Common myeloid progenitor, CD34-positive (primary cell): ENCODE results near the gene CD96.
A peak's percentile ranks its signal among the peaks of the same experiment; 100 is the strongest.
"Not testable (repeated sequence)": the region's sequence is repeated elsewhere in the genome, so short reads cannot be mapped to it uniquely, and the experiment has no call there.

Experiments
- CTCF ChIA-PET: fragments of 350-600 bp; sonication (Branson Sonifier 250); formaldehyde crosslinking; loops from one replicate; lab custom pipeline; 2021; ENCODE audit warnings: antibody characterized with exemption; lab: Charles Lee
- POLR2A ChIA-PET: fragments of 350-600 bp; sonication (Branson Sonifier 250); formaldehyde crosslinking; loops from one replicate; lab custom pipeline; 2021; ENCODE audit warnings: antibody characterized with exemption; lab: Charles Lee
- DNase-seq, 3 donors: peaks; one replicate each; pipeline versions ENCODE4 v3.0.0 to v3.0.0-alpha.2; 2013
- H3K27ac ChIP-seq, 2 experiments: 1 replicate in 1 of 2; 2 replicates in 1 of 2; pipeline ENCODE4 v1.7.0; 2013; ENCODE audit warnings: inconsistent platforms in 2 of 2, low read length in 2 of 2, mild to moderate bottlenecking in 2 of 2, low read depth in 1 of 2, moderate library complexity in 1 of 2; ENCODE audit not compliant: severe bottlenecking in 2 of 2, insufficient read depth in 1 of 2, poor library complexity in 1 of 2
- H3K27me3 ChIP-seq, 5 experiments: replicated peaks in 2 of 5; 1 replicate in 3 of 5; 2 replicates in 2 of 5; pipeline versions ENCODE4 v1.6.1 to v1.7.0; 2013; ENCODE audit warnings: low read length in 4 of 5, mild to moderate bottlenecking in 2 of 5, moderate library complexity in 2 of 5, inconsistent platforms in 1 of 5; ENCODE audit not compliant: insufficient read depth in 5 of 5, control insufficient read depth in 4 of 5
- H3K36me3 ChIP-seq, 4 experiments: 1 replicate in 2 of 4; 2 replicates in 2 of 4; pipeline versions ENCODE4 v1.6.1 to v1.7.0; 2013; ENCODE audit warnings: low read length in 3 of 4, control low read depth in 1 of 4, mild to moderate bottlenecking in 1 of 4; ENCODE audit not compliant: control insufficient read depth in 4 of 4, insufficient read depth in 4 of 4
- H3K4me1 ChIP-seq, 4 experiments: 1 replicate in 3 of 4; 2 replicates in 1 of 4; pipeline versions ENCODE4 v1.6.1 to v1.7.1; 2013; ENCODE audit warnings: low read length in 3 of 4, mild to moderate bottlenecking in 3 of 4, control low read depth in 1 of 4, inconsistent platforms in 1 of 4, moderate library complexity in 1 of 4; ENCODE audit not compliant: control insufficient read depth in 4 of 4, insufficient read depth in 4 of 4; ENCODE audit errors: control extremely low read depth in 1 of 4
- H3K4me3 ChIP-seq, 7 experiments: 1 replicate in 4 of 7; 2 replicates in 3 of 7; pipeline versions ENCODE4 v1.5.1 to v1.7.0; 2013; ENCODE audit warnings: mild to moderate bottlenecking in 7 of 7, low read length in 6 of 7, moderate library complexity in 6 of 7, inconsistent platforms in 2 of 7, low read depth in 2 of 7, control low read depth in 1 of 7; ENCODE audit not compliant: insufficient read depth in 4 of 7, control insufficient read depth in 1 of 7; ENCODE audit errors: extremely low read depth in 1 of 7
- H3K9me3 ChIP-seq, 5 experiments: 1 replicate in 4 of 5; 2 replicates in 1 of 5; pipeline versions ENCODE4 v1.6.1 to v1.7.1; 2013; ENCODE audit warnings: low read length in 4 of 5, mild to moderate bottlenecking in 2 of 5, inconsistent platforms in 1 of 5, low read depth in 1 of 5, moderate library complexity in 1 of 5; ENCODE audit not compliant: control insufficient read depth in 4 of 5, insufficient read depth in 2 of 5; ENCODE audit errors: control extremely low read depth in 1 of 5
- WGBS: methylation state at CpG from one replicate; pipeline ENCODE4 v1.1.5; 2013; ENCODE audit not compliant: insufficient coverage; 5-methylcytosine and 5-hydroxymethylcytosine counted together

Gene CD96

GRCh38 chr3:111672461-111672860 lies 130.5 kb downstream of the CD96 start:
- H3K4me3 ChIP-seq, H3K27me3 ChIP-seq, DNase-seq, H3K27ac ChIP-seq, H3K9me3 ChIP-seq, H3K36me3 ChIP-seq, POLR2A ChIA-PET: not testable (repeated sequence)
- 70% methylated on average over 5 of the region's 6 CpGs for WGBS
- CTCF ChIA-PET = interaction anchor here (0.7 to 6.1 kb wide), 7 partner anchors 9 to 296 kb away, joined by 3 to 62 read pairs (median 4); no protein-coding TSS in a partner anchor
- peaks cover 27 to 64% (median 45%) of the 10 kb centered on the region in 4 experiments for H3K4me1 ChIP-seq

- H3K4me3 ChIP-seq = peak overlapping the region in 3 of 7 experiments; percentile 39 to 83 (median 75)
These were observed 133.8 kb downstream of the CD96 start for GRCh38 chr3:111675846-111676210.

GRCh38 chr3:111676211-111677006 lies 134.4 kb downstream of the CD96 start:
- ChIA-PET CTCF (interaction anchor here (1.0 to 1.1 kb wide), 2 partner anchors 9 to 40 kb away, joined by 4 read pairs; no protein-coding TSS in a partner anchor), POLR2A (no interaction called here)
- Histone ChIP-seq H3K4me3 (peak overlapping the region in 3 of 7 experiments; percentile 39 to 83 (median 75)), H3K27me3 (no peaks in the 10 kb centered on the region), H3K4me1 (peaks cover 19 to 46% (median 31%) of the 10 kb centered on the region in 4 experiments), H3K9me3 (no peaks in the 10 kb centered on the region), H3K36me3 (no peaks in the 10 kb centered on the region), H3K27ac (no peak overlapping the region)
- peak in 1 of 3 donors; percentile 52 for DNase-seq
- 67% methylated on average over 2 of the region's 8 CpGs for WGBS

More at GRCh38 chr3:111675846-111676210, 133.8 kb downstream of the CD96 start:
- 20% methylated on average over 1 of the region's 1 CpG for WGBS
- H3K27ac ChIP-seq = no peak overlapping the region
- ChIA-PET POLR2A (no interaction called here), CTCF (interaction anchor here (1.0 kb wide), 1 partner anchor 292 kb away, joined by 3 read pairs; no protein-coding TSS in a partner anchor)
- H3K36me3 ChIP-seq = no peaks in the 10 kb centered on the region
- no peaks in the 10 kb centered on the region for H3K9me3 ChIP-seq
- H3K27me3 ChIP-seq = no peaks in the 10 kb centered on the region
- H3K4me1 ChIP-seq = peaks cover 19 to 46% (median 31%) of the 10 kb centered on the region in 4 experiments
- no peak for DNase-seq

- Histone ChIP-seq H3K4me1 (peaks cover 19 to 46% (median 31%) of the 10 kb centered on the region in 4 experiments), H3K4me3 (no peak overlapping the region), H3K27me3 (no peaks in the 10 kb centered on the region), H3K27ac (no peak overlapping the region), H3K9me3 (no peaks in the 10 kb centered on the region), H3K36me3 (no peaks in the 10 kb centered on the region)
- POLR2A ChIA-PET = no interaction called here
- CTCF ChIA-PET = interaction anchor here (1.0 to 1.1 kb wide), 2 partner anchors 8 to 39 kb away, joined by 4 read pairs; no protein-coding TSS in a partner anchor
- 75% methylated on average over 4 of the region's 4 CpGs for WGBS
- DNase-seq = no peak
These were observed 135.0 kb downstream of the CD96 start for GRCh38 chr3:111677007-111677392.

- Histone ChIP-seq H3K4me3 (no peak overlapping the region), H3K27ac (no peak overlapping the region), H3K9me3 (no peaks in the 10 kb centered on the region), H3K4me1 (peaks cover 0 to 8% (median 6%) of the 10 kb centered on the region in 4 experiments), H3K36me3 (no peaks in the 10 kb centered on the region), H3K27me3 (no peaks in the 10 kb centered on the region)
- ChIA-PET POLR2A (no interaction called here), CTCF (interaction anchor here (1.0 to 3.1 kb wide), 7 partner anchors 9 to 179 kb away, joined by 3 to 19 read pairs (median 6); no protein-coding TSS in a partner anchor)
- no peak for DNase-seq
- WGBS = 97% methylated on average over 5 of the region's 7 CpGs
These were observed 139.8 kb downstream of the CD96 start for GRCh38 chr3:111681661-111682426.

GRCh38 chr3:111684640-111685039 lies 142.6 kb downstream of the CD96 start:
- CTCF ChIA-PET = interaction anchor here (0.6 to 4.9 kb wide), 5 partner anchors 10 to 323 kb away, joined by 3 to 62 read pairs (median 3); no protein-coding TSS in a partner anchor
- 100% methylated on average over 4 of the region's 4 CpGs for WGBS
- no peaks in the 10 kb centered on the region for H3K9me3 ChIP-seq
- H3K4me3 ChIP-seq = no peak overlapping the region
- POLR2A ChIA-PET = no interaction called here
- peak in 1 of 3 donors; percentile 36 for DNase-seq
- H3K27me3 ChIP-seq = no peaks in the 10 kb centered on the region
- no peaks in the 10 kb centered on the region for H3K36me3 ChIP-seq
- no peak overlapping the region for H3K27ac ChIP-seq
- H3K4me1 ChIP-seq = no peaks in the 10 kb centered on the region
